Activated naive CD8-positive, alpha-beta T cell treated with anti-CD3 and anti-CD28 coated beads for 36 hours (primary cell): ENCODE data around the gene RAB30. TPM values are rescaled to one million over a fixed set of nuclear protein-coding genes. Genes with fewer than 3 reads are reported as not detected.

Experiments used
- total RNA-seq, 2 experiments: library from RNA; stranded (reverse); gene quantifications; one replicate each; pipeline ENCODE4 v1.2.3, GENCODE V29; 2021

The RAB30 gene
- total RNA-seq, 2 experiments from 2014 or later, result 23.1 to 23.4 TPM

Other genes with a start within 250 kb of the RAB30 start
- gene PRCP, start 171.5 kb downstream of the RAB30 start, total RNA-seq, result 10 to 100 TPM; 30.3 to 30.8 TPM
- gene DDIAS, start 170.2 kb downstream of the RAB30 start, total RNA-seq, result 10 to 100 TPM; 28.8 to 31.8 TPM
- 10 to 100 TPM; 49.3 to 51.9 TPM for gene PCF11, start 85.2 kb upstream of the RAB30 start, total RNA-seq
- gene ANKRD42, start 121.8 kb upstream of the RAB30 start, total RNA-seq, result 1 to 10 TPM; 7.4 to 7.5 TPM
- 10 to 100 TPM; 29.0 to 32.0 TPM for gene CCDC90B, start 214.5 kb upstream of the RAB30 start, total RNA-seq